ENCODE data around the gene STAT6. TPM values are rescaled to one million over a fixed set of nuclear protein-coding genes. Genes with fewer than 3 reads are reported as not detected.

The STAT6 gene
- total RNA-seq, 1 experiment from 2014 or later = 122 TPM

- POLR2A ChIA-PET (ENCODE audit: unreplicated experiment) = no interaction called here
Observed at GRCh38 chr12:57109207-57110103, 1.7 kb downstream of the STAT6 start.

GRCh38 chr12:57107456-57108155, 3.6 kb downstream of the STAT6 start:
- Histone ChIP-seq H3F3A (ENCODE audit: insufficient read depth, low read depth) (peaks cover 17% of the 10 kb centered on the region), H3K27me3 (ENCODE audit: insufficient read depth, low read depth) (no peaks in the 10 kb centered on the region), H4K20me1 (ENCODE audit: insufficient read depth) (no peaks in the 10 kb centered on the region), H3K9me2 (ENCODE audit: insufficient read depth) (no peaks in the 10 kb centered on the region), H3K27ac (no peak overlapping the region), H3K4me2 (no peak overlapping the region), H3K9me3 (ENCODE audit: insufficient read depth, low read depth) (no peaks in the 10 kb centered on the region), H3K4me1 (replicated peaks; ENCODE audit: insufficient read depth) (peaks cover 19% of the 10 kb centered on the region), H3K36me3 (ENCODE audit: low read depth) (0 out of 2 replicates have a peak, but pooled peaks cover 8% of the 10 kb centered on the region), H2AFZ (no peak overlapping the region), H3K4me3 (no peak overlapping the region), H3K79me2 (ENCODE audit: low read depth) (peaks cover 21% of the 10 kb centered on the region)
- intact Hi-C loops (cut with micrococcal nuclease; ENCODE audit: unreplicated experiment) = no loop called here
- DNase-seq = no peak
- BruUV-seq (replicated peaks) = no TSS peak
- ChIA-PET POLR2A (ENCODE audit: unreplicated experiment) (interaction anchor here (0.5 kb wide), 1 partner anchor 24 kb away, joined by 10 read pairs; no protein-coding TSS in a partner anchor), CTCF (no interaction called here)
- TF ChIP-seq CTCF (conservative IDR thresholded peaks at IDR 0.05) = no peak
- no peak for TF ChIP-seq EZH2 (IDR thresholded peaks at IDR 0.05; ENCODE audit: low read depth)

More at GRCh38 chr12:57109207-57110103, 1.7 kb downstream of the STAT6 start:
- Histone ChIP-seq H3K9me2 (ENCODE audit: insufficient read depth) (no peaks in the 10 kb centered on the region), H3K4me3 (peak overlapping the region; percentile 81; the same call in 1 of the 2 replicates), H3K36me3 (ENCODE audit: low read depth) (0 out of 2 replicates have a peak, but pooled peaks cover 8% of the 10 kb centered on the region), H3F3A (ENCODE audit: insufficient read depth, low read depth) (peaks cover 22% of the 10 kb centered on the region), H4K20me1 (ENCODE audit: insufficient read depth) (no peaks in the 10 kb centered on the region), H3K9me3 (ENCODE audit: insufficient read depth, low read depth) (no peaks in the 10 kb centered on the region), H2AFZ (peak overlapping the region; percentile 78; the same call in 1 of the 2 replicates), H3K27me3 (ENCODE audit: insufficient read depth, low read depth) (no peaks in the 10 kb centered on the region), H3K27ac (no peak overlapping the region), H3K79me2 (ENCODE audit: low read depth) (peaks cover 21% of the 10 kb centered on the region), H3K4me1 (replicated peaks; ENCODE audit: insufficient read depth) (peaks cover 25% of the 10 kb centered on the region), H3K4me2 (peak overlapping the region; percentile 91)
- intact Hi-C loops (cut with micrococcal nuclease; ENCODE audit: unreplicated experiment) = loop anchor here (5.0 kb wide), 2 partner anchors 133 to 352 kb away; no protein-coding TSS in a partner anchor
- TF ChIP-seq CTCF (conservative IDR thresholded peaks at IDR 0.05) = no peak
- no peak for DNase-seq
- no TSS peak for BruUV-seq (replicated peaks)
- CTCF ChIA-PET = no interaction called here

GRCh38 chr12:57106021-57106708, 5.0 kb downstream of the STAT6 start:
- Histone ChIP-seq H3K4me3 (no peak overlapping the region), H3K4me2 (no peak overlapping the region), H4K20me1 (ENCODE audit: insufficient read depth) (no peaks in the 10 kb centered on the region), H3K9me3 (ENCODE audit: insufficient read depth, low read depth) (no peaks in the 10 kb centered on the region), H3K4me1 (replicated peaks; ENCODE audit: insufficient read depth) (peaks cover 11% of the 10 kb centered on the region), H3K79me2 (ENCODE audit: low read depth) (peaks cover 20% of the 10 kb centered on the region), H3K27me3 (ENCODE audit: insufficient read depth, low read depth) (no peaks in the 10 kb centered on the region), H3K36me3 (ENCODE audit: low read depth) (0 out of 2 replicates have a peak, but pooled peaks cover 8% of the 10 kb centered on the region), H2AFZ (no peak overlapping the region), H3K9me2 (ENCODE audit: insufficient read depth) (no peaks in the 10 kb centered on the region), H3F3A (ENCODE audit: insufficient read depth, low read depth) (peaks cover 12% of the 10 kb centered on the region), H3K27ac (no peak overlapping the region)
- intact Hi-C loops (cut with micrococcal nuclease; ENCODE audit: unreplicated experiment) = no loop called here
- no TSS peak for BruUV-seq (replicated peaks)
- TF ChIP-seq EZH2 (IDR thresholded peaks at IDR 0.05; ENCODE audit: low read depth) (no peak), CTCF (conservative IDR thresholded peaks at IDR 0.05) (no peak)
- DNase-seq = no peak
- ChIA-PET POLR2A (ENCODE audit: unreplicated experiment) (no interaction called here), CTCF (no interaction called here)
